Cardiac muscle cell (in vitro differentiated cells and primary cell): ENCODE data around the gene CCDC179. TPM values are rescaled to one million over a fixed set of nuclear protein-coding genes. Genes with fewer than 3 reads are reported as not detected.

Experiments used
- DNase-seq, 2 donors: peaks; one replicate each; pipeline versions ENCODE4 v3.0.0 to v3.0.0-alpha.2; 2010 to 2017; ENCODE audit warnings: low read depth in 1 of 2, low spot score in 1 of 2
- H3K27ac ChIP-seq: fragments of 200-600 bp; sonication (generic); 2 replicates; pipeline ENCODE4 v1.5.1; 2016
- H3K27me3 ChIP-seq: fragments of 200-600 bp; sonication (generic); 2 replicates; pipeline ENCODE4 v1.6.0; 2016; ENCODE audit warnings: control low read depth
- H3K36me3 ChIP-seq: fragments of 200-600 bp; sonication (generic); 2 replicates; pipeline ENCODE4 v1.5.1; 2016; ENCODE audit warnings: control low read depth
- H3K4me1 ChIP-seq: fragments of 200-600 bp; sonication (generic); 2 replicates; pipeline ENCODE4 v1.8.1; 2017; ENCODE audit warnings: low read depth, mild to moderate bottlenecking, mixed run types
- H3K4me3 ChIP-seq: fragments of 200-600 bp; sonication (generic); 2 replicates; pipeline ENCODE4 v1.5.1; 2016; ENCODE audit warnings: mild to moderate bottlenecking
- H3K9me3 ChIP-seq: fragments of 200-600 bp; sonication (generic); 2 replicates; pipeline ENCODE4 v1.5.1; 2017; ENCODE audit warnings: low read depth, mild to moderate bottlenecking, control low read depth
- polyA plus RNA-seq: library from polyadenylated mRNA; unstranded; fragments of >200 nt; fragmentation: Nextera tagmentation; extraction: Ambion mirVana; gene quantifications from 2 replicates; pipeline ENCODE4 v1.2.1, GENCODE V29; 2016
- total RNA-seq: library from RNA; depleted of rRNA; stranded (reverse); fragments of >200 nt; gene quantifications from 2 replicates; pipeline ENCODE4 v1.2.3, GENCODE V29; 2016
- TF ChIP-seq, protein P1 (sequence below): IDR thresholded peaks from 2 replicates; pipeline ENCODE4 v1.5.1; 2012; ENCODE audit warnings: low read depth, mild to moderate bottlenecking, low read length

Gene CCDC179
- total RNA-seq (not detected in 2 replicates), polyA plus RNA-seq (not detected in 2 replicates)

DNA sequence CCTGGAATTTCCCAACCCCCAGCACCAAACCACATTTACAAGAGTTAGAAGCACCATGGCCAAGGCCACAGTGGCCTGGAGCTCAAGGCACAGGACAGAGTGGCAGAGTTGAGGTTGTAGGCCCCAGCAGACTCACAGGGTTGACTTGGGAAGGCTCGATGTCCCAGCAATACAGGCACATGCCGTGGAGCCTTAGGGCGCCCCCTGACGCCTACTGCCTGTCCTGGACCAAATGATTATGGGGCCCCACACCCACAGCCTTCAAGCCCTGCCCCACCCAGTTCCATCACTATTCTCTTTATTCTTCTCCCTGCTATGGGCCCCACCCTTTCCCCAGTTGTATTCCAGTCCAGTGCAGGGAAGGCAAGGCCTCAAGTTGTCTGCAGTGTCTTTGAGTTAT lies at the start of gene CCDC179:
Gene CCDC179 (minus strand): TSS at position 234 of the 400 bp plus-strand sequence. CDS start 53 bp downstream, at position 181.
- H3K27ac ChIP-seq: no peak within 1 kb of the TSS
- TF ChIP-seq, protein P1, sequence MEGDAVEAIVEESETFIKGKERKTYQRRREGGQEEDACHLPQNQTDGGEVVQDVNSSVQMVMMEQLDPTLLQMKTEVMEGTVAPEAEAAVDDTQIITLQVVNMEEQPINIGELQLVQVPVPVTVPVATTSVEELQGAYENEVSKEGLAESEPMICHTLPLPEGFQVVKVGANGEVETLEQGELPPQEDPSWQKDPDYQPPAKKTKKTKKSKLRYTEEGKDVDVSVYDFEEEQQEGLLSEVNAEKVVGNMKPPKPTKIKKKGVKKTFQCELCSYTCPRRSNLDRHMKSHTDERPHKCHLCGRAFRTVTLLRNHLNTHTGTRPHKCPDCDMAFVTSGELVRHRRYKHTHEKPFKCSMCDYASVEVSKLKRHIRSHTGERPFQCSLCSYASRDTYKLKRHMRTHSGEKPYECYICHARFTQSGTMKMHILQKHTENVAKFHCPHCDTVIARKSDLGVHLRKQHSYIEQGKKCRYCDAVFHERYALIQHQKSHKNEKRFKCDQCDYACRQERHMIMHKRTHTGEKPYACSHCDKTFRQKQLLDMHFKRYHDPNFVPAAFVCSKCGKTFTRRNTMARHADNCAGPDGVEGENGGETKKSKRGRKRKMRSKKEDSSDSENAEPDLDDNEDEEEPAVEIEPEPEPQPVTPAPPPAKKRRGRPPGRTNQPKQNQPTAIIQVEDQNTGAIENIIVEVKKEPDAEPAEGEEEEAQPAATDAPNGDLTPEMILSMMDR: no peak
- no peak within 1 kb of the TSS for H3K4me3 ChIP-seq
- no peak for DNase-seq
- no peaks in the 10 kb centered on the region for H3K27me3 ChIP-seq
- no peaks in the 10 kb centered on the region for H3K9me3 ChIP-seq
- no peaks in the 10 kb centered on the region for H3K36me3 ChIP-seq
- no peaks in the 10 kb centered on the region for H3K4me1 ChIP-seq

DNA sequence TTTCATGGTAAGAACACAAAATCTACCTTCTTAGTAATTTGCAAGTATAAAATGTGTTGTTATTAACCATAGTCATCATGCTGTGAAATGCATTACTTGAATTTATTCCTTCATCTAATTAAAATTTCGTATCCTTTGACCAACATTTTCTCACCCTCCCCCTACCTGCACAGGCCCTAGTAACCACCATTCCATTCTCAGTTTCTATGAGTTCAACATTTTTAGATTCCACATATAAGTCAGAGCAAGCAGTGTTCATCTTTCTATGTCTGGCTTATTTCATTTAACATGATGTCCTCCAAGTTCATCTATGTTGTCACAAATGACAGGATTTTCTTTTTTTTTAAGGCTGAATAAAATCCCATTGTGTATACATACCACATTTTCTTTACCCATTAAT lies 43.5 kb upstream of the CCDC179 start:
- Histone ChIP-seq H3K36me3 (no peaks in the 10 kb centered on the region), H3K27me3 (no peaks in the 10 kb centered on the region), H3K27ac (no peak overlapping the region), H3K4me1 (no peaks in the 10 kb centered on the region), H3K9me3 (no peaks in the 10 kb centered on the region), H3K4me3 (no peak overlapping the region)
- no peak for DNase-seq
- TF ChIP-seq, protein P1: no peak

DNA sequence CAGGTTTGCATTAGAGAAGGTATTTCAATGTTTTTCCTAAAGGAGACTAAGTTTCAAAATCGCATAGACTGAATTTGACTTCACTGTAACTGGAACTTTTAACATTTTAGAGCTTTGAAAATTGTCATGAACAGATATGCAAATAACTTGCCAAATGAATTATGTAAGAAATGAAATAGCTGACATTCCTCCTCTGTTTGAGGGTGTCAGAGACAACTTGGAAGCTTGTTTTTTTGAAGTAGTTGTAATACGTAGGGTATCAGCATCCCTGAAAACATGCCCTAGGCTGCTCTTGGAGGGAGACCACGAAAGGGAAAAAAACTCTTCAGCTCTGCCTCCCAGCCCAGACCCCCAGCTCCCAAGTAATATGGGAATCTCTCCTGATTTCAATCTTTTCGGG lies 41.3 kb upstream of the CCDC179 start:
- Histone ChIP-seq H3K36me3 (no peaks in the 10 kb centered on the region), H3K9me3 (no peaks in the 10 kb centered on the region), H3K27me3 (no peaks in the 10 kb centered on the region), H3K27ac (no peak overlapping the region), H3K4me1 (no peaks in the 10 kb centered on the region), H3K4me3 (no peak overlapping the region)
- TF ChIP-seq, protein P1: no peak
- DNase-seq: no peak

DNA sequence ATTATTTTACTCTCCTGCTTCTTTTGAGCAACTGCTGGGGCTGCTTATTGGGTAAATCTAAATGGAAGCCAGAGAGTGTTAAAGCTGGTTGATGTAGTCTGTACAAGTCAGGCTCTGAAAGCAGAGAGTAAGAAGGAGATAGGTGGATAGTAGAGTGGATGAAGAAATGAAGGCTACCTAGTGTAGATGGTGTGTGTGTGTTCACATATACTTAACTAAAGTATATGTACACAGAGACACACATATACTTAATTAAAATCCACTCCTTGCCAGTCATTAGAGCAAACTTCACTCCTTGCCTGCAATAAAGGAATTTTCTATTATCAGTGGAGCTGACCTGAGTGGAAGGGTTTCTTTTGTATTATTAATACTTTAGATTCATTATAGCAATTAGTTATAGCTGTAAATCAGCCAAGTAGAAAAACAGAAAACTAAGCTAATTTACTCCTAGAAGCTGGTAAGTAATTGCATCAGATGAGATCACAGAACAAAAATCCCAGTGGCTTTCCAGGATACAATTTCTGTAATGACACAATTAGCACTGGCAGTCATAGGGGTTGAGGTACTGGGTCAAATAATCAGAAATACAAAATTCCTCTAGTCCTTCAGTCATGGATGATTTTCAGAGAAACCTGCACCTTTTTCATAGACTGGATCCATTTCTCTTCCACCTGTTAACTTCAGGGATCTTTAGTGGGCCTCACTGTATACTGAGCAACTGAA lies 40.7 kb upstream of the CCDC179 start:
- H3K36me3 ChIP-seq: no peaks in the 10 kb centered on the region
- H3K9me3 ChIP-seq: no peaks in the 10 kb centered on the region
- no peak overlapping the region for H3K4me3 ChIP-seq
- TF ChIP-seq, protein P1: no peak
- H3K27ac ChIP-seq: no peak overlapping the region
- no peaks in the 10 kb centered on the region for H3K27me3 ChIP-seq
- DNase-seq: no peak
- no peaks in the 10 kb centered on the region for H3K4me1 ChIP-seq

DNA sequence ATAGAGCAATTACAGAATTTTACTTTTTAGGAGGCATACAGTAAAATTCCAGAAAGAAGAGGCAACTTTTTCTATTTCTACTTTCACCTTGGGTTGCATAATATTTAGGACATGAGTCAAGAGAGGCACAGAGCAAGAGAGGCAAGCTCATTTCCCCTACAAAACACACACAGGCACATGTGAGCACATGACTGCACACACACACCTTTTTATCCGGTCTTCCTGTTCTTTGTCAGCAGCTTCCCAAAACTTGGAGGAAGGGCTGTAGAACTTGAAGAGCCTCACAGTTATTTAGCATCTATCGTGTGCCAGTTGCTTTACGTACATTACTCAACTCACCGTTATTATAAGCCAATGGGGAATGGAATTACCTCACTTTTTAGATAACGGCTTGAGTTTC lies 37.8 kb upstream of the CCDC179 start:
- DNase-seq: no peak
- no peak overlapping the region for H3K27ac ChIP-seq

More for the DNA sequence above, 37.8 kb upstream of the CCDC179 start:
- TF ChIP-seq, protein P1: no peak
- Histone ChIP-seq H3K36me3 (no peaks in the 10 kb centered on the region), H3K27me3 (no peaks in the 10 kb centered on the region), H3K4me1 (no peaks in the 10 kb centered on the region), H3K9me3 (no peaks in the 10 kb centered on the region), H3K4me3 (no peak overlapping the region)
